K562 (cell line): Measurements from ENCODE around the gene CDK14. TPM values are rescaled to one million over a fixed set of nuclear protein-coding genes. Genes with fewer than 3 reads are reported as not detected.

Experiments
- E2F3 ChIP-seq: fragments of 250-450 bp; sonication (Bioruptor Pico); IDR thresholded peaks from 2 replicates; pipeline ENCODE4 v1.4.0; 2020; ENCODE audit warnings: mild to moderate bottlenecking
- HNRNPLL ChIP-seq: fragments of 200-400 bp; formaldehyde crosslinking; IDR thresholded peaks from 2 replicates; pipeline ENCODE4 v1.6.1; 2017; ENCODE audit warnings: low read length, low read depth, mild to moderate bottlenecking; ENCODE audit not compliant: poor library complexity, severe bottlenecking
- LCOR ChIP-seq: sonication (generic); formaldehyde crosslinking; IDR thresholded peaks from 2 replicates; pipeline ENCODE4 v1.8.0; 2022; ENCODE audit warnings: mild to moderate bottlenecking, missing genetic modification reagents
- MTA2 ChIP-seq: fragments of 450-650 bp; IDR thresholded peaks from 2 replicates; pipeline ENCODE4 v1.6.1; 2016; ENCODE audit warnings: low read depth
- NFATC3 ChIP-seq: fragments of 450-650 bp; IDR thresholded peaks from 2 replicates; pipeline ENCODE4 v1.6.1; 2017; ENCODE audit warnings: mild to moderate bottlenecking
- NKRF ChIP-seq: fragments of 450-650 bp; IDR thresholded peaks from 2 replicates; pipeline ENCODE4 v1.6.1; 2016; ENCODE audit warnings: borderline replicate concordance
- SIRT6 ChIP-seq: IDR thresholded peaks from one replicate; pipeline ENCODE4 v1.6.1; 2012; ENCODE audit warnings: low read depth, mild to moderate bottlenecking, control low read depth, inconsistent platforms, low read length, moderate library complexity
- U2AF2 ChIP-seq: fragments of 200-400 bp; formaldehyde crosslinking; optimal IDR thresholded peaks from 2 replicates; pipeline ENCODE3; 2017; ENCODE audit warnings: low read depth, mild to moderate bottlenecking, low read length
- ZNF274 ChIP-seq: IDR thresholded peaks from 2 replicates; pipeline ENCODE4 v1.6.1; 2011; ENCODE audit warnings: low read depth, mild to moderate bottlenecking, low read length, moderate library complexity, borderline replicate concordance
- ZNF407 ChIP-seq: fragments of 450-650 bp; IDR thresholded peaks from 2 replicates; pipeline ENCODE4 v1.6.1; 2016; ENCODE audit warnings: low read depth
- ZNF668 ChIP-seq: fragments of 250-450 bp; sonication (Bioruptor Pico); IDR thresholded peaks from 2 replicates; pipeline ENCODE4 v1.8.0; 2022; ENCODE audit warnings: mild to moderate bottlenecking, inconsistent platforms
- polyA plus RNA-seq, 8 experiments: library from polyadenylated mRNA; depleted of rRNA in 4 of 8; stranded (reverse) in 5 of 8; unstranded in 3 of 8; fragments of >200 nt; fragmentation: Nextera tagmentation in 2 of 8; fragmentation: Illumina TruSeq in 1 of 8; extraction: Ambion mirVana in 2 of 8; extraction: Trizol in 1 of 8; gene quantifications; 2 replicates each; pipeline versions ENCODE4 v1.2.1 to v1.2.3, GENCODE V29; 2011 to 2014; ENCODE audit warnings: inconsistent platforms in 1 of 8, missing spikeins in 1 of 8
- total RNA-seq, 7 experiments: library from RNA; depleted of rRNA in 6 of 7; stranded (reverse); fragments of >200 nt in 6 of 7; fragmentation: Illumina TruSeq in 2 of 7; extraction: Trizol in 2 of 7; gene quantifications; 2 replicates each; pipeline versions ENCODE4 v1.2.1 to v1.2.3, GENCODE V29; 2011 to 2021; ENCODE audit warnings: low replicate concordance in 1 of 7
- TF ChIP-seq, protein P1 (sequence below): IDR thresholded peaks from 2 replicates; pipeline ENCODE4 v1.6.1; 2012; ENCODE audit warnings: low read depth, low read length, improper control_type of control experiment, borderline replicate concordance

The CDK14 gene
- total and polyA plus RNA-seq, 9 of the 15 experiments (the other 6 are each of a cell fraction or from before 2014, with no cell fraction given) = 0.03 to 0.91 (median 0.16) TPM

DNA sequence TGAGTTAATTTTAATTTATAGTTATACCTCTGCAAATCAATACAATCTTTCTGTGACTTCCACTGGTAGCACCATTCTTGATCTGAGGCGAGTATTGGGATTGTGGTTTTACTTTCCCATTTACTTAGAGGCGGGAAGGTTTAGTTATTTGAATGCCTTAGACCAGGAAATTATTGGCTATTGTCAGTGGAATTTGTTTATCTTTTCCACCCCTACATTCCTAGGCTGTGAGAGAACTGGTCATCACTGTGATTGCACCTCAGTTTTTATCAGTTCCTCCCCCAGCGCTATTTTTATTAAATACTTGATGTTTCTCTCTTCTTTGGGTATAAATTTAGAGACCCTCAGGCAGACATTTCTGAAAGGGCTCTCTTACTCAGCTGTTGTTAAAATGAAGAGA is 29.9 kb downstream of the CDK14 start (continued):
- TF ChIP-seq ZNF407 (no peak), ZNF668 (CRISPR knock-in tag) (no peak), NKRF (no peak), E2F3 (CRISPR knock-in tag) (no peak), LCOR (CRISPR knock-in tag) (no peak), SIRT6 (no peak), NFATC3 (no peak), ZNF274 (no peak), HNRNPLL (no peak), U2AF2 (no peak), MTA2 (no peak)
- TF ChIP-seq, protein P1, sequence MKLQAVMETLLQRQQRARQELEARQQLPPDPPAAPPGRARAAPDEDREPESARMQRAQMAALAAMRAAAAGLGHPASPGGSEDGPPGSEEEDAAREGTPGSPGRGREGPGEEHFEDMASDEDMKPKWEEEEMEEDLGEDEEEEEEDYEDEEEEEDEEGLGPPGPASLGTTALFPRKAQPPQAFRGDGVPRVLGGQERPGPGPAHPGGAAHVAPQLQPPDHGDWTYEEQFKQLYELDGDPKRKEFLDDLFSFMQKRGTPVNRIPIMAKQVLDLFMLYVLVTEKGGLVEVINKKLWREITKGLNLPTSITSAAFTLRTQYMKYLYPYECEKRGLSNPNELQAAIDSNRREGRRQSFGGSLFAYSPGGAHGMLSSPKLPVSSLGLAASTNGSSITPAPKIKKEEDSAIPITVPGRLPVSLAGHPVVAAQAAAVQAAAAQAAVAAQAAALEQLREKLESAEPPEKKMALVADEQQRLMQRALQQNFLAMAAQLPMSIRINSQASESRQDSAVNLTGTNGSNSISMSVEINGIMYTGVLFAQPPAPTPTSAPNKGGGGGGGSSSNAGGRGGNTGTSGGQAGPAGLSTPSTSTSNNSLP = no peak
